ENCODE data around the gene SYNJ1. TPM values are rescaled to one million over a fixed set of nuclear protein-coding genes. Genes with fewer than 3 reads are reported as not detected.

Gene SYNJ1
- total RNA-seq, 1 experiment from 2014 or later, result 4.2 TPM

- Mint-ChIP-seq H3K9me3 (no peaks in the 10 kb centered on the region), H3K27me3 (ENCODE audit: low read depth) (no peaks in the 10 kb centered on the region; the same call in 1 of the 2 replicates), H3K4me3 (no peak overlapping the region), H3K4me1 (peaks cover 45% of the 10 kb centered on the region), H3K27ac (peak overlapping the region; percentile 13; the same call in 1 of the 2 replicates), H3K36me3 (peaks cover 49% of the 10 kb centered on the region)
- DNase-seq (ENCODE audit: low spot score) (no peak), ATAC-seq (no peak)
- ChIA-PET POLR2A (no interaction called here), CTCF (interaction anchor here (0.5 to 8.1 kb wide), 4 partner anchors 23 to 264 kb away, joined by 5 to 141 read pairs (median 31); no protein-coding TSS in a partner anchor)
- TF ChIP-seq RELA (CRISPR knock-in tag; IDR thresholded peaks at IDR 0.05; ENCODE audit: borderline replicate concordance) (no peak), ZNF423 (CRISPR knock-in tag; IDR thresholded peaks at IDR 0.05) (peak; percentile 92), ZBTB21 (CRISPR knock-in tag; IDR thresholded peaks at IDR 0.05; ENCODE audit: borderline replicate concordance) (no peak)
- TF ChIP-seq, protein P1, sequence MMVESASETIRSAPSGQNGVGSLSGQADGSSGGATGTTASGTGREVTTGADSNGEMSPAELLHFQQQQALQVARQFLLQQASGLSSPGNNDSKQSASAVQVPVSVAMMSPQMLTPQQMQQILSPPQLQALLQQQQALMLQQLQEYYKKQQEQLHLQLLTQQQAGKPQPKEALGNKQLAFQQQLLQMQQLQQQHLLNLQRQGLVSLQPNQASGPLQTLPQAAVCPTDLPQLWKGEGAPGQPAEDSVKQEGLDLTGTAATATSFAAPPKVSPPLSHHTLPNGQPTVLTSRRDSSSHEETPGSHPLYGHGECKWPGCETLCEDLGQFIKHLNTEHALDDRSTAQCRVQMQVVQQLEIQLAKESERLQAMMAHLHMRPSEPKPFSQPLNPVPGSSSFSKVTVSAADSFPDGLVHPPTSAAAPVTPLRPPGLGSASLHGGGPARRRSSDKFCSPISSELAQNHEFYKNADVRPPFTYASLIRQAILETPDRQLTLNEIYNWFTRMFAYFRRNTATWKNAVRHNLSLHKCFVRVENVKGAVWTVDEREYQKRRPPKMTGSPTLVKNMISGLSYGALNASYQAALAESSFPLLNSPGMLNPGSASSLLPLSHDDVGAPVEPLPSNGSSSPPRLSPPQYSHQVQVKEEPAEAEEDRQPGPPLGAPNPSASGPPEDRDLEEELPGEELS (CRISPR knock-in tag; IDR thresholded peaks at IDR 0.05), result peak; percentile 64; the same call in 1 of the 2 replicates
These were observed 128.3 kb downstream of the SYNJ1 start for GRCh38 chr21:32599526-32599925.

GRCh38 chr21:32599091-32599490, 128.7 kb downstream of the SYNJ1 start:
- no peak for DNase-seq (ENCODE audit: low spot score)
- ChIA-PET CTCF (interaction anchor here (0.5 to 8.1 kb wide), 3 partner anchors 23 to 263 kb away, joined by 5 to 141 read pairs (median 47); no protein-coding TSS in a partner anchor), POLR2A (no interaction called here)
- Mint-ChIP-seq H3K9me3 (no peaks in the 10 kb centered on the region), H3K4me3 (no peak overlapping the region), H3K27ac (0 out of 2 replicates have a peak overlapping the region, but pooled peaks have one; percentile 13), H3K27me3 (ENCODE audit: low read depth) (no peaks in the 10 kb centered on the region; the same call in 1 of the 2 replicates), H3K36me3 (peaks cover 47% of the 10 kb centered on the region), H3K4me1 (peaks cover 41% of the 10 kb centered on the region)
- ATAC-seq, result no peak
- TF ChIP-seq TEAD4 (CRISPR knock-in tag; IDR thresholded peaks at IDR 0.05) (no peak), ETV6 (CRISPR knock-in tag; IDR thresholded peaks at IDR 0.05) (no peak), ZBTB21 (CRISPR knock-in tag; IDR thresholded peaks at IDR 0.05; ENCODE audit: borderline replicate concordance) (no peak), GABPB1 (CRISPR knock-in tag; IDR thresholded peaks at IDR 0.05) (no peak), TEAD1 (CRISPR knock-in tag; IDR thresholded peaks at IDR 0.05) (no peak), IRF2 (CRISPR knock-in tag; IDR thresholded peaks at IDR 0.05; ENCODE audit: borderline replicate concordance, low read depth) (no peak), NFE2L1 (CRISPR knock-in tag; IDR thresholded peaks at IDR 0.05) (no peak)
- TF ChIP-seq, protein P2, sequence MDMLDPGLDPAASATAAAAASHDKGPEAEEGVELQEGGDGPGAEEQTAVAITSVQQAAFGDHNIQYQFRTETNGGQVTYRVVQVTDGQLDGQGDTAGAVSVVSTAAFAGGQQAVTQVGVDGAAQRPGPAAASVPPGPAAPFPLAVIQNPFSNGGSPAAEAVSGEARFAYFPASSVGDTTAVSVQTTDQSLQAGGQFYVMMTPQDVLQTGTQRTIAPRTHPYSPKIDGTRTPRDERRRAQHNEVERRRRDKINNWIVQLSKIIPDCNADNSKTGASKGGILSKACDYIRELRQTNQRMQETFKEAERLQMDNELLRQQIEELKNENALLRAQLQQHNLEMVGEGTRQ (CRISPR knock-in tag; IDR thresholded peaks at IDR 0.05), result no peak

DNA sequence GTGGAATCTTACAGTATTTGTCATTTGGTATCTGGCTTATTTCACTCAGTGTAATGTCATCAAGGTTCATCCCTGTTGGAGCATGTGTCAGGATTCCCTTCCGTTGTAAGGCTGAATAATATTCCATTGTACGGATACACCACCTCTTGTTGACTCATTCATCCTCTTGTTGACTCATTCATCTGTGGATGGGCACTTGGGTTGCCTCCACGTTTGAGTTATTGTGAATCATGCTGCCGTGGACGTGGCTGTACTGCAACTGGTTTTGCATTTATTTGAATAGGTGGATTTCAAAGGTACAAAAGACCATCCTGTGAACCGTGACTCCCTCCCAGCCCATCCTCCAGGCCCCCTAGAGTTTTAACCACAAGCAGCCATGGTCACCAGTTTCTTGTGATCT, 130.6 kb downstream of the SYNJ1 start:
- no peaks in the 10 kb centered on the region for H3K9me3 Mint-ChIP-seq
- POLR2A ChIA-PET, result interaction anchor here (0.6 to 0.7 kb wide), 2 partner anchors 11 to 1673 kb away, joined by 4 to 5 read pairs; no protein-coding TSS in a partner anchor
- H3K4me3 Mint-ChIP-seq, result no peak overlapping the region
- DNase-seq (ENCODE audit: low spot score) (no peak), ATAC-seq (no peak)
- H3K27me3 Mint-ChIP-seq (ENCODE audit: low read depth), result no peaks in the 10 kb centered on the region; the same call in 1 of the 2 replicates
- peaks cover 29% of the 10 kb centered on the region for H3K36me3 Mint-ChIP-seq
- CTCF ChIA-PET, result no interaction called here
- peaks cover 22% of the 10 kb centered on the region for H3K4me1 Mint-ChIP-seq
- H3K27ac Mint-ChIP-seq, result no peak overlapping the region
- TF ChIP-seq, protein P3, sequence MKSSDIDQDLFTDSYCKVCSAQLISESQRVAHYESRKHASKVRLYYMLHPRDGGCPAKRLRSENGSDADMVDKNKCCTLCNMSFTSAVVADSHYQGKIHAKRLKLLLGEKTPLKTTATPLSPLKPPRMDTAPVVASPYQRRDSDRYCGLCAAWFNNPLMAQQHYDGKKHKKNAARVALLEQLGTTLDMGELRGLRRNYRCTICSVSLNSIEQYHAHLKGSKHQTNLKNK (CRISPR knock-in tag; IDR thresholded peaks at IDR 0.05), result no peak
- TF ChIP-seq KAT7 (CRISPR knock-in tag; IDR thresholded peaks at IDR 0.05; ENCODE audit: borderline replicate concordance) (no peak), GRHL2 (CRISPR knock-in tag; IDR thresholded peaks at IDR 0.05; ENCODE audit: insufficient replicate concordance, severe bottlenecking) (no peak), ATF2 (CRISPR knock-in tag; IDR thresholded peaks at IDR 0.05; ENCODE audit: borderline replicate concordance, low read depth) (no peak), ESRRA (CRISPR knock-in tag; IDR thresholded peaks at IDR 0.05; ENCODE audit: borderline replicate concordance) (no peak)
- TF ChIP-seq, protein P1 (CRISPR knock-in tag; IDR thresholded peaks at IDR 0.05), result no peak
- TF ChIP-seq, protein P4, sequence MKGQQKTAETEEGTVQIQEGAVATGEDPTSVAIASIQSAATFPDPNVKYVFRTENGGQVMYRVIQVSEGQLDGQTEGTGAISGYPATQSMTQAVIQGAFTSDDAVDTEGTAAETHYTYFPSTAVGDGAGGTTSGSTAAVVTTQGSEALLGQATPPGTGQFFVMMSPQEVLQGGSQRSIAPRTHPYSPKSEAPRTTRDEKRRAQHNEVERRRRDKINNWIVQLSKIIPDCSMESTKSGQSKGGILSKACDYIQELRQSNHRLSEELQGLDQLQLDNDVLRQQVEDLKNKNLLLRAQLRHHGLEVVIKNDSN (CRISPR knock-in tag; IDR thresholded peaks at IDR 0.05), result no peak
- TF ChIP-seq, protein P5, sequence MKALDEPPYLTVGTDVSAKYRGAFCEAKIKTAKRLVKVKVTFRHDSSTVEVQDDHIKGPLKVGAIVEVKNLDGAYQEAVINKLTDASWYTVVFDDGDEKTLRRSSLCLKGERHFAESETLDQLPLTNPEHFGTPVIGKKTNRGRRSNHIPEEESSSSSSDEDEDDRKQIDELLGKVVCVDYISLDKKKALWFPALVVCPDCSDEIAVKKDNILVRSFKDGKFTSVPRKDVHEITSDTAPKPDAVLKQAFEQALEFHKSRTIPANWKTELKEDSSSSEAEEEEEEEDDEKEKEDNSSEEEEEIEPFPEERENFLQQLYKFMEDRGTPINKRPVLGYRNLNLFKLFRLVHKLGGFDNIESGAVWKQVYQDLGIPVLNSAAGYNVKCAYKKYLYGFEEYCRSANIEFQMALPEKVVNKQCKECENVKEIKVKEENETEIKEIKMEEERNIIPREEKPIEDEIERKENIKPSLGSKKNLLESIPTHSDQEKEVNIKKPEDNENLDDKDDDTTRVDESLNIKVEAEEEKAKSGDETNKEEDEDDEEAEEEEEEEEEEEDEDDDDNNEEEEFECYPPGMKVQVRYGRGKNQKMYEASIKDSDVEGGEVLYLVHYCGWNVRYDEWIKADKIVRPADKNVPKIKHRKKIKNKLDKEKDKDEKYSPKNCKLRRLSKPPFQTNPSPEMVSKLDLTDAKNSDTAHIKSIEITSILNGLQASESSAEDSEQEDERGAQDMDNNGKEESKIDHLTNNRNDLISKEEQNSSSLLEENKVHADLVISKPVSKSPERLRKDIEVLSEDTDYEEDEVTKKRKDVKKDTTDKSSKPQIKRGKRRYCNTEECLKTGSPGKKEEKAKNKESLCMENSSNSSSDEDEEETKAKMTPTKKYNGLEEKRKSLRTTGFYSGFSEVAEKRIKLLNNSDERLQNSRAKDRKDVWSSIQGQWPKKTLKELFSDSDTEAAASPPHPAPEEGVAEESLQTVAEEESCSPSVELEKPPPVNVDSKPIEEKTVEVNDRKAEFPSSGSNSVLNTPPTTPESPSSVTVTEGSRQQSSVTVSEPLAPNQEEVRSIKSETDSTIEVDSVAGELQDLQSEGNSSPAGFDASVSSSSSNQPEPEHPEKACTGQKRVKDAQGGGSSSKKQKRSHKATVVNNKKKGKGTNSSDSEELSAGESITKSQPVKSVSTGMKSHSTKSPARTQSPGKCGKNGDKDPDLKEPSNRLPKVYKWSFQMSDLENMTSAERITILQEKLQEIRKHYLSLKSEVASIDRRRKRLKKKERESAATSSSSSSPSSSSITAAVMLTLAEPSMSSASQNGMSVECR (CRISPR knock-in tag; IDR thresholded peaks at IDR 0.05; ENCODE audit: borderline replicate concordance), result no peak
